HG03520 (cell line): Measurements from ENCODE around the gene CAPN5.

Experiments
- ATAC-seq: cut with Tn5 transposase; IDR thresholded peaks from one replicate; pipeline ENCODE4 v1.9.1; 2021; ENCODE audit warnings: mild to moderate bottlenecking, moderate library complexity; ENCODE audit not compliant: unreplicated experiment

Gene CAPN5

DNA sequence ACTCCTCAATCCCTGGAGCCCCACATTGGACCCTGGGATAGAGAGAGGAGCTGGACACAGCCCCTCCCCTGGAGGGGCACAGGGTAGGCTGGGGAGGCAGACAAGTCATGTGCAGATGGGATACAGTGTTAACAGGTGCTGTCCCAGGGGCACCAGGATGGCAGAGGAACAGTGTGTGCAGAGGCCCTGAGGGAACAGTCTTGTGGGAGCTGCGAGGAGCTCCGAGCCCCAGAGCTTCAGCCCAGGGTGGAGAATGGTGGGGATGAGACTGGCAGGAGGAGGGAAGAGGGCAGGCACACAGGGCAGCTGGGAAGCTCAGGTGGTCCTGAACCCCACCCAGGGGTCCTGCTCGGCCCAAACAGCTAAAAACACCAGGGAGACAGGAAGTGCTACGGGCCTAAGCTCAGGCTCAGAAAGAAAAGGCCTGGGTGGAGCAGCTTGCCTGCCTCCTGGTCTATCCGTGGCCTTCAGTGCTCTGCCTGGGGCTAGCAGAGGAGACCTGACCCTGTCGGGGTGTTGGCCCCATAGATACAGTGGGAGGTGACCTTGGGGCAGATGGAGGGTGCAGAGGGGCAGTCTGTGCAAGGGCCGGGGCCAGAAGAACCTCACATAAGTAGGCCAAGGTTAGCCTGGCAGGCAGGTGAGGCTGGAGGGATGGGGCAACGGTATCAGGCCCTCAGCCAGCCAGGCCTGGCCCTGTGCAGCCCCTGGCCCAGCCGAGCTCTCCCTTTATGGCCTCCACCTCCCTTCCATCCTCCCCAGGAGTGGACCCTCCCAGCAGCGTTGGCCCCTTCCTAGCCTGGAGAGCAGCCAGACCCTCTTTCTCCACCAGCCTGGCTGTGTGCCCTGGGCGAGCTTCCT is 15.4 kb downstream of the CAPN5 start:
- ATAC-seq, result no peak

DNA sequence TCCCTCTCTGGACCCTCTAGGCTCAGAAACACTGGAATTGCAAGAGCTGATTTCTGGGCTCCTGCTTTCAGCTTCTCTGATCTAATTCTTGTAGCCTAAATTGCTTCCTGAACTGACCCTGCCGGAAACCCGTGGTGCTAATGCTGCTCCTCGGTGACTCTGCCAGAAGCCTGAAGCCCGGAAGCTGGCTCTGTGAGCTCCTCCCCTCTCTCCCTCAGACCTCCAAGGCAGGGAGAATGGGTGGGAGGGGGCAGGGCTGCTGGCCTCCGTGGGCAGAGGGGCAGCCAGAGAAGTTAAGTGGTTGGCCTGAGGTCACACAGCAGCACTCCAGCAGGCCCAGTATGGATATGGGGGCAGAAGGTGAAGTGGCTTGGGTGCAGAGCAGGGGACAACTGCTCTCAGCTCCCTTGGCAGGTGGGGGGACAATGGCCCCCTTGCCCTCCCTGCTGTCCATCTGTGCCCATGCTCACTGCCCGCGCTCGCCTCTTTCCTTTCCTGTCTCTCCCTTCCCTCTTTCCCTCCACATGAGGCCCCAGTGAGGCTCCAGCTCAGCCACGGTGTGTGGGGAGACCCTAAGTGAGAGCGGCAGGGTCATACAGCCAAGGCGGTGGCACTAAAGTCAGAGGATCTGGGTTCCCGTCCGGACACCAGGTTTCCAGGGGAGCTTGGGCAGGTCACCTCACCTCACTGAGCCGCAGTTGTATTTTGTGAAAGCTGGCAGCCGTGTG is 16.2 kb downstream of the CAPN5 start:
- ATAC-seq, result no peak

- ATAC-seq, result no peak
These were observed 16.9 kb downstream of the CAPN5 start for GRCh38 chr11:77083566-77084245.

- no peak for ATAC-seq
These were observed 17.9 kb downstream of the CAPN5 start for GRCh38 chr11:77084581-77085191.

DNA sequence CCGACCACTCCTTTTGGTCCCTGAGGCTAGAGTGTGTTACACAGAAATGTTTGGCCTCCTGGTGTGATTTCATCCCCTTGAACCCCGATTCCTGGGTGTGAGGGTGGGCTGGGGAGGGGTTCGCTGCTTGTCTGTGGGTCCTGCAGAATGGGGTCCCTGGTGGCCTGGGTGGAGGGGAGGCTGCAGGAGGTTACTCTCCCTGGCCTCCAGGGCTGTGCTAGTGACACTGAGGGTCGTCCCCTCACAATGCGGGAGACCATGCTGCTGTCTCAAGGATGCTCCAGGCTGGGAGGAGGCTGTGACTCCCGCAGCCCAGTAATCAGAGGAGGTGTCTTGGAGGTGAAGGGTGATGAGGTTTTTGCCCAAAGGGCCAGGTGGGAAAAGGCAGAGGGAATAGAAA is 18.9 kb downstream of the CAPN5 start:
- ATAC-seq, result no peak

DNA sequence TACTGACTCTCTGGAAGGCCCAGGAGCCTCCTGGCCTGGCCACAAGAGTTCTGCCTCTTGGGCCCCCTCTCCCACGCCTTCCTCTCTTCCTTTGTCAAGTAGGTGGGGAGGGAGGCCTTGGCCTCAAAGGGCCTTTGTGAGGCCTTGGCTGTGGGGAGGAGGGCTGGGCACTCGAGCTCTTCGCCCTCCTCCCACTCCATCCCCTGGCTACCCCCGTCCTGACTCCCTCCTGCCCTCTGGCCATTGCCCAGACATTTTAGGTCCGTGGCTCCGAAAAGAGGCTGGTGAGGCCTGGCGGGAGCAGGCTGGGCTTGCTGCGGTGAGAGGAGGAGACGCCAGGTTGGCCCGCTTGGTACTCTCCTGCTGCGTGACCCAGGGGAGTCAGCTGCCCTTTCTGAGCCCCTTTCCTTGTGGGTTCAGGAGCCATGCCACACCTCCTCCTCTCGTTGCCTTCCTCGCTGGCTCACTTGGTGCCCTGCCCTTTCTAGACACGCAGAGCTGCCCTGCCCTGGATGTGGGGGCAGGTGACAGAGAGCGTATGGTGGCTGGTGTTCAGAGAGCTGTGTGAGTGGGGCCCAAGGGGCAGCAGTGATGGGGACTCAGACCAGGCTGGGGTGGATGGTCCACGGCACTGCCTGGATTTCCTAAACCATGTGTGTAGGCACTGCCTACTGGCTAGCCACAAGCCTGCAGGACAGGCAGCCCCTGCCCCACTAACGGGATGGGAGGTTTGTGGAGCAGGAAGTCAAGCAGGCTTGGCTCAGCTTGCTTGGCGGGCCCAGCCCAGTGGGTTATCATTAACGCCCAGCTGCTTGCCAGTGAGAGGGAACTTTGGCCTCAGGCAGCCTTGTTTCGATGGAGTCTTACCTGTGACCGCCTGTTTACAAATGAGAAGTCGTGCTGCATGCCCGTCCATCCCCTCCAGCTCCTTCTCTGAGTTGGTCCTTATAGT is 20.0 kb downstream of the CAPN5 start:
- no peak for ATAC-seq

DNA sequence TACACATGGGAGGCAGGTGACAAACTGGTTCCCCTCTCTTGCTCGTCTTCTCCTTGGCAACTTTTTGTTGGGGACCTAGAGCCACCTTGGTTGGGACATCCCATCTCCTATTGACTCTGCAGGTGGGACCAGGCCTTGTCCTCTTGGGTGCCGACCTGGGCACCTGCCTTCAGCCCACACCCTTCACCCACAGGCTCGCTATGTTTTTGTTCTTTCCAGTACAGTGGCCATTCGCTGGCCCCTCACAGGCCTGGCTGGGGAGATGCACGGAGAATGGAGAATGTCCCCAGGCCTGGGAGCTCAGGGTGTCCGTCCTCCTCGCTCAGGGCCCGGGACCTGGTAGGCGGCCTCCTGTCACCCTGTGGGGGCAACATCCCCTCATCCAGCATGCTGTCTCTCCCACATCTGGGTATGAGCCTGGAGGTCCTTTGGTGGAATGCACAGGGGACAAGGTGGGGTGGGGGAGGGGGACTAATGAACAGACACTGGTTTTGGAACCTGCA is 21.0 kb downstream of the CAPN5 start:
- no peak for ATAC-seq

DNA sequence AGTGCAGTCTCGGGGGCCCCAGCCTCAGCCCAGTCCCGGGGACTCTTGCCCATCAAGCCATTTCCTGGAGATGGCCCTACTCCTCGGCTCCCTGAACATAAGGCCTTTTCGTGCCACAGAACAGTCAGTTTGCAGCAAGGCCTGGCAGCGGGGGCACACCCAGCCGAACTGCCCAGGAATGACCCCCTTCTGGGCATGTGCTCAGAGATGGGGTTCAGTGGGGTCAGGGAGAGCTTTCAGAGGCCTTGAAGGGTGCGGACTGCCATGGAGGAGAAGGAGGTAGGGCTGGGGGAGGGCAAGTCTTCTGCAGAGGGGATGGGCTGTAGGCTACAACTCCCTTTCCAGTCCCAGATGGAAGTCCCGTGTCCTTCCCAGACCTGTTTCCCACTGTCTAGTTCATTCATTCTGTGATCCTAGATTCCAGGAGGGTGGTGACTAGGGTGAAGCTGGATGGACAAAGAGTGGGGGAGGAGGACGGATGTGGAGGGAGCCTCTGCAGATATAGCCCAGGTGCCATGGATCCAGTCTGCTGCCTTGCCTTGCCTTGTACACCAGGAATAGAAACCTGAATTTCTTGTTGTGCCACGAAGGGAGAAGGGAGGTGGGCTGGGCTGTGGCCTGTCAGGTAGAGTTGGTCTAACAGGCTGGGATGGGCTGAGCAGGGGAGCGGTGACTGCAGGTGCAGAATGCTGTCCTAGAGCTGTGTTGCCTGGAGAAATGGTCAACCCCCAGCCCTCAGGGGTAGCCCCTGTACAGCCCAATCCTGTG is 21.6 kb downstream of the CAPN5 start:
- ATAC-seq, result no peak

- no peak for ATAC-seq
These were observed 22.3 kb downstream of the CAPN5 start for GRCh38 chr11:77089004-77089545.

DNA sequence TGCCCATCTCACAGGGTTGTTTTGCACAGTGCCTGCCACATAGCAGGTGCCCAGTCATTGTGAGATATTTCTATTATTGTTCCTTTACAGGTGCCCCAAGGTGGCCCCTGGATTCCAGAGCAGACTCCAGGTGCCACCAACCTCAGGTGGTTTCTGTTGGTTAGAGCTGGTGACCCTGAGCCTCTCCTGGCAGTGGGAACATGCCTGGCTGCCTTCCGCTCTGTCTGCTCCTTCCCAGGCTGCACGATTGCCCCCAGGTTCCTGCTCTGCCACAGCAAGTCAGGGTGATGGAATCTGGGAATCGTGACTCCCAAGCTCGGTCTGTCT is 23.2 kb downstream of the CAPN5 start:
- no peak for ATAC-seq

DNA sequence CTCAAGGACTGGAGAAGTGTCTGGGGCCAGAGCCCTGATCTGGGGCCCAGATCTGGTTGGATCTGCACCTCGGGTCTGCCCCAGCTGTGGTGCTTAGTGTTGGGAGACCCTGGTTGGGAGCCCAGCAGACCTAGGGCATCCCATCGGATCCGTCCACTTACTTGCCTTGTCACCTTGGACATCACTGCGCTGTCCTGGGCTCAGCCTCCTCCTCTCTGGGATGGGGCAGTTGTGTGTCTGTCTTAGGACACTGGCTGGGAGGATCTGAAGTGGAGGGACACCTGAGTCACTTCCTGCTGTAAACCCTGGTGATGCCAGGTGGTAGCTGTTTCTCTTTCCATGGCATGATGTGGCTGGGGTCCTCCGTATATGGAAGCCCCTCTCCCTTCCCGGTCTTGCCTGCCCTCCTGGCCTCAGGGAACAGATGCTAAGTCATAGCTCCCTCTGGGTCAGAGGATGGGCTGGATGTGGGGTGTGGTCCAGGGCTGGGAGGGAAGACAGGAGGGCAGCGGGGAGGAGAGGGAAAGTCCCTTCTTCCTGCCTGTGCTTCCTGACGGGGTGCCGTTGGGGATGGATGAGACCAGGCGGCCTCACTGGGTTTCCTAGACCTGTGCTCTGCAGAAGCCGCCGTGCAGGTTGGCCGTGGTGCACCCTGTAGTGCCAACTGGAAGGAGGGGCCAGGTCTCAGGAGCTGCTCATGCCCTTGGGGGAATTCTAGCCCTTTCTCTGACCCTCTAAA is 23.8 kb downstream of the CAPN5 start:
- no peak for ATAC-seq

DNA sequence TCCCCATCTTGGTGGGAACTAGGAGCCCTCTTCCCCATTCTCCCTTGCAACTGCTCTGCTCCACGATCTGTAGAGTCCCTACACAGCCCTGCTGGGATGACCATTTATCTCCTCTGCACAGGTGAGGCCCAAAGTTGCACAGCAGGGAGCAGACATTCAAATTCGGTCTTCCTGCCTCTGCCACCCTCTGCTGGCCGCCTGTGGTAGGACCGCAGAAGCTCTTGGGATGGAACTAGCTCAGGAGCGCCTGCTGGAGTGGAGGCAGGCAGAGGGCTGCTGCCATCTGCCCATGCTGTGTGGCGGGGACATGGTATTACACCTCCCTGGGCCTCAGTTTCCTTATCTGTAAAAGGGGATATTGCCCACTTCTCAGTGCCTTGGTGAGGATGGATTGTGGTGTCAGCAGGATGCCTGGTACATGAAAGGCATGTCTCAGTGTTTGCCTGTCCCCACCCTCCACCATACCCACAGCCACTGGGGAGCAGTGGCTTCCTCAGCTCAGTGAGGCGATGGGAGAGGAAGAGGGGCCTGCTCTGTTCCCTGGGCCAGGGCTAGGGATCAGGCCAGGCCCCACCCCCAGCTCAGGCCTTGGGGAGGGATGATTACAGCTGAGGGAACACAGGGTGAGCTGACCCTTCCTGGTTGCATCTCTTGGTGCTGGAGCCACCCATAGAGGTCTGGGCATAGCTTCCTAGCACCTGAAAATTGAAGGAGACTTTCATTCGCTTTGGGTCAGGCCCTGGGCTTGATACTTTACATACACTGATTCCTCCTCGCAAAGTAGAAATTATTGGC is 24.6 kb downstream of the CAPN5 start:
- ATAC-seq, result no peak

- no peak for ATAC-seq
These were observed 25.6 kb downstream of the CAPN5 start for GRCh38 chr11:77092382-77092781.

DNA sequence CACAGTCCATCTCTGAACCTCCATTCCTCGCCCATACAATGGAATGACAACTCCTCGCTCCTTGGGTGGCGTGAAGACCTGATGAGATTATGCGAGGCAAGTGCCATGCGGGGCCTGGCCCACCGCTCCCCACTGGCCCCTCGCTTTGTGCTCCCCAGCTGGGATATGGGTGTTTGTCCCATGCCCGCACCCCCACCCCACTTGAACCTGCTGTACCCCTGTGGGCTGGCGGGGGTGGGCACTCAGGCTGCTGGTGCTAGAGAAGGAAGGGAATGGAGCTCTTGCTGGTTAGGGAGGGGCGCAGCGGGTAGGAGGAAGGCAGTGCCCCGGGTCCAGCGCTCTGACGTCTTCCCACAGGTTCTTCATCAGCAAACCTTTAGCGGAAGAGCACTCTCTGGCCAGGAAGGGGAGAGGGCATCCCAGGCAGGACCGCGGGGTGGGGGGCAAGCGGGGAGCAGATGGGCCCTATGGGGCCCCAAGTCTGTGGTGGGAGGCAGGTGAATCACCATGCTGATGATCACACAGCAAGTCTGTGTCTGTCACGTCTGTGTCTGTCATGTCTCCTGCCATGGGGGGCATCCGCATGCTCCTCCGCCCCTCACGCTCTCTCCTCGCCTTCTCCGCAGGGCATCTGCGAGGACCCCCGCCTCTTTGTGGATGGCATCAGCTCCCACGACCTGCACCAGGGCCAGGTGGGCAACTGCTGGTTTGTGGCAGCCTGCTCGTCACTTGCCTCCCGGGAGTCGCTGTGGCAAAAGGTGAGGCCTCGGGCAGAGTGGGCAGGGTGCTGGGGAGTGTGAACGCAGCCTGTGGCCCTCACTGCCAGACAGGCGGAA is 26.5 kb downstream of the CAPN5 start:
- ATAC-seq, result no peak

DNA sequence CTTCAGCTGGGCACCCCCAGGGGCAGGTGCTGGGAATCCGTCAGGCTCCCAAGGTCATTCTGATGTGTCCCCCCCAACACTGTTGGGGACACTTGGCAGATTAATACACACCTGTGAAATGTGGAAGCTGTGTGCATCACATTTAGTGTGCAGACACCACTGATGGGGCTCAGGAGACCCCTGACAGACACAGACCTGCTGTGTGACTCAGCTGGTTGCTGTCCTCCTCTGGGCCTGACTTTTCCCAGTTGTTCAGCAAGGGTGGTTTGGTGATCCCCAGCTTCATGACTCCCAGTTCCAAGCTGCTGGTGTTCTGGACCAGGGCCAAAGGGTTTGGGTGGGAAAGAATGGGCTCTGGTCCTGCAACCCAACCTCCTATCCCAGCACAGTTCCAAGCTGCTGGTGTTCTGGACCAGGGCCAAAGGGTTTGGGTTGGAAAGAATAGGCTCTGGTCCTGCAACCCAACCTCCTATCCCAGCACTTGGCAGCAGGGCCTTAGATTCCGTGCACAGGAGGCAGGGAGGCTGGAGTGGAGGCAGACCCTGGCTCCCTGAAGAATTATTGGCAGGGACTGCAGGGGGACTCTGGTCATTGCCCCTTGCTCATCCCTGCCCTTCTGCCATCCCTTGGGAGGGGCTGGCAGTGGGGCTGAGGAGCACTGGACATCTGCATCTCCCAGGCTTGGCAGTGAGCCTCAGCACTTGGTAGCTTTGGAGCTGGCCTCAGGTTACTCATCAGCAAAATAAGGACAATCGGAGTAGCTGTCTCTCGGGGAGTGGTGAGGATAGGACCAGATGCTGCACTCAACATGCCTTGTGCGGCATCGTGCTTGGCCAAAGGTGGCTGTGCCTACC is 27.4 kb downstream of the CAPN5 start:
- no peak for ATAC-seq

DNA sequence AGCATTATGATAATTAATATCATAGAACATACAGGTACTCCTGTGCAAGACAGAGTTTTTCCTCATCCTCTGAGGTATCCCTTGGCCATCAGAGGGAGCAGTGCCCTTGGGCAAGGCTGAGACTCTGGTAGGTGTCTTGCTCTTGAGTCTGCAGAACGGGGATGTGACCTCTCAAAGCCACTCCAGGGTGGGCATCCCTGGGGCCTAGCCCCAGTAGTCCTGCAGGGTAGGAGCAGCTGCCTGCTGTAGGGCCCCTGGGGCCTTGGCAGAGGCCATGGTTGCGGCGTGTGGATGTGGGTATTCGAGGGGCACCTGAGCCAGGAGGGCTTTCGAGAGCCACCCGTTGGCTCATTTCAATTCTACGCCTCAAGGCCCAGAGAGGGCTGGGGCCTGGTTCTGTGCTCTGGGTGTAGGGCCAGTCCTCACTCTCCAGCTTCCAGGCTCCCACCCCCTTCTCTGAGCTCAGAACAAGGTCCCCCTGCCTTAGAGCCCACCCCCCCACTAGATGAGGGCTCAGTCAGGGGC is 28.1 kb downstream of the CAPN5 start:
- ATAC-seq, result no peak
